ENCODE results near the gene SLC6A13.
"Not testable (repeated sequence)": the region's sequence is repeated elsewhere in the genome, so short reads cannot be mapped to it uniquely, and the experiment has no call there.

Gene SLC6A13

GRCh38 chr12:195951-196350 lies 66.7 kb downstream of the SLC6A13 start:
- no peak for FAIRE-seq

GRCh38 chr12:195156-195555 lies 67.5 kb downstream of the SLC6A13 start:
- no peak for FAIRE-seq

DNA sequence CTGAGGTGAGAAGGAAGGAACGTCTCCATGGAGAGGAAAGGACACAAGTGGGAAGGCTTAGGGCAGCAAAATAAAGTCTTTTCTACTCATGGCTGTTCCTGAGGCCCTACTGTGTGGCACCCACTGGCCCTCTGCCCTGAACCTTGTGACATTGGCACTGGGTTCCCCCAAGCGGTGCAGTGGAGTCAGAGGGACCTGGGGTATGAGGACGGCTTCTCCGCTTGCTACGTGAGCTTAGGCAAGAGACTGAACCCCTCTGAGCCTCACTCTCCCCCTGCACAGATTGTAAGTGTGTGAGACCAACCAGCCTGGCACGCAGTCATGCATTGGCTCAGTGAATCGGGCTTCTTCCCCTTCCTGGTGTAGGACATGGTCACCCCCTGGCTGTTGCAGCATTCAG lies 68.4 kb downstream of the SLC6A13 start:
- no peak for FAIRE-seq

DNA sequence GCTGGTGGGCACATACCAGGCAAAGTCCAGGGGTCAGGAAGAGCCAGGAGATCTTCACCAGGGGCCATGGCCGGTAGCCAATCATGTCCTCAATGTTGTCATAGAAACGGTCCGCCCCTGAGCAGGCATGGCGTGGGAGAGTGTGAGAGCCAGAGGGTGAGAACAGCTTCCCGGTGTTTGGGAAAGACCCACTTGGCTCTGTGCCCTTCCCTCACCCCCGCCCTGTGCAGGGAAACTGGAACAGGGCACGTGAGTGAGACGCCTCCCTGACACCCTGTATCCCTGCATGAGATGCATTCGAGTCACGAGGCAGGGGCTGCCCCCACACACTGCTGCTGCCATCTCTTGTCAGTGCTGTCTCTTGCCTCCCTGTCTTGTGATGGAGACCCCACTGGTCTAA lies 69.4 kb downstream of the SLC6A13 start:
- FAIRE-seq = no peak

- FAIRE-seq = no peak
Measured at GRCh38 chr12:191541-191940, 71.1 kb downstream of the SLC6A13 start.

DNA sequence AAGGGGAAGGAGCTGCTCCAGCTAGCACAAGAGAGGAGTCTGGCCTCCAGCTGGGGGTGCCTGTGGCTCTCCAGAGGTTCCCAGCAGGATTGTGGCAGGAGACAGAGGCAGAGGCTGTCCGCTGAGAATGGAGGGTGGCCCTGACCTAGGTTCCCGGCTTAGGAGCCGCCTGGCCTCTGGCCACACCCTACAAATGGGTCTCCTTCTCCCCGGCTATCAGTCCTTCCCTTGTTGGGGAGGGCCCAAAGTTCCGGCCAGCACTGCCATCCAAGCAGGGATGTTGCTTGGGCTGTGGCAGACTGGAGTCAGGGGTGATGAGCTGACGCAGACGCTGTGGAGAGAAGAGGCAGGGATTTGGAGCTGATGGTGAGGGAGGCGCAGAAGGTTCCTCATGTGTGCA lies 71.8 kb downstream of the SLC6A13 start:
- FAIRE-seq = no peak

DNA sequence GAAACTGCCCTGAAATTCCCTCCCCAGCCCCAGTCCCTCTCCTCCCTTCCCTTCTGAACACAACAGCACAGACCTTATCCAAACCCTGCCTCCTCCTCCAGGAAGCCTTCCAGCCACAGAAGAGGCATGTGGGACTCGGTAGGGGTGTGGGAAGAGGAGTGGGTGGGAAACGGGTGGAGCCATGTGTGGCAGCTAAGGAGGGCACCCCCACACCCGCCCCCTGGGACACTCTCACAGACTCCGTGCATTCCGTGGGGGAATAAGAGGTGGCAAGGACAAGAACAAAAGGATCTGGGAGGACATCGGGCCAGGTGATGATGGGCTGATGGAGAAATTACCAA lies 73.0 kb downstream of the SLC6A13 start:
- no peak for FAIRE-seq

DNA sequence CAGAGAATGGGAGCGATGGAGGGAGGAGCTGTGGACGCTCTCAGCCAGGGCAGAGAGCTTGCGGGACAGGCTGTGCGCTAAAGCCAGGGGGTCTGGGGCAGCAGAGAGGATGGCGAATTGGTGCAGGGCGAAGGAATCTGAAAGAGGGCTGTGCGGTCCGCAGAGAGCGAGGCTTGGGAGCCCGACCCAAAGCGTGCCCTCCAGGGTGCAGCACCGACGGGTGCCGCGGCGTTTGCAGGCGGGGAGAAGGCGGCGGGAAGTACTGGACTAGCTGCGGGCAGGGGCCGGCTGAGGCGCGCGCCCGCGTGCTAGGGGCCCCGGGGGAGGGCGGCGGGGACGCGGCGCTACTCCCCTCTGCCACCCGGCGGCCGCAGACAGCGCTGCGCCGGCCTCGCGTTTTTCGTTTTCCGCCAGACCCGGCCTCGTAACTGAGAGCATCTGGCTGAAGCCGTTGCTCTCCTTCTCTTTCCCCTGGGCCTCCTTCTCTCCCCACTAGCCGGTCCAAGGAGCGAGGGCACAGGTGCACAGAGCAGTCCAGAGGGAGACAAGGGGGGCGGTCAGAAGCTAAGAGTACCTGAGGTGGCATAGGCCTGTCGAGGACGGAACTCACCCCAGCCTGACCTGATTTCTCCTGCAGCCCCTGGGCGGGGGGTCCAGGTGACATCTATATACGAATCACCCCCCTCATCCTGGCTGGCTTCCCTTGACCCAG lies 73.6 kb downstream of the SLC6A13 start:
- FAIRE-seq = no peak

GRCh38 chr12:187986-188909 lies 74.4 kb downstream of the SLC6A13 start:
- FAIRE-seq = not testable (repeated sequence)

GRCh38 chr12:186006-186625 lies 76.5 kb downstream of the SLC6A13 start:
- no peak for FAIRE-seq

DNA sequence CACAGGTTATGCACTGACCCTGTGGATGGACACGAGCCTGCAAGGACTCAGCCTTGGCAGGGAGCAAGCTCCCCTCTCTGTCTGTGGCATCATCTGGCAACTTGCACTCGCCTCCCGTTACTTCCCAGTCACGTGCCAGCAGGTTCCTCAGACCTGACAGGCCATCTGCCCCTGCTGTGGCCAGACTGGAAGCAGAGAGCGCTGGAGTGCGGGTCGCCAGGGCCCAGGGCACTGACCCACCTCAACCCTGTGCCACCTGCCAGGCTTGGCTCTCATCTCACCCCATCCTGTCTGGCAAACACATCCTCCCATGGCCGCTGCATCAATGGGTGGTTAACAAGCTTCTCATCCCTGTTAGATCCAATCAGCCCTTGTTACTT lies 77.1 kb downstream of the SLC6A13 start:
- FAIRE-seq = no peak

GRCh38 chr12:184811-185575 lies 77.6 kb downstream of the SLC6A13 start:
- no peak for FAIRE-seq

- no peak for FAIRE-seq
Measured at GRCh38 chr12:182381-182892, 80.2 kb downstream of the SLC6A13 start.

- no peak for FAIRE-seq
Measured at GRCh38 chr12:181921-182320, 80.7 kb downstream of the SLC6A13 start.

- FAIRE-seq = no peak
Measured at GRCh38 chr12:180445-180844, 82.2 kb downstream of the SLC6A13 start.

- no peak for FAIRE-seq
Measured at GRCh38 chr12:179885-180284, 82.8 kb downstream of the SLC6A13 start.

DNA sequence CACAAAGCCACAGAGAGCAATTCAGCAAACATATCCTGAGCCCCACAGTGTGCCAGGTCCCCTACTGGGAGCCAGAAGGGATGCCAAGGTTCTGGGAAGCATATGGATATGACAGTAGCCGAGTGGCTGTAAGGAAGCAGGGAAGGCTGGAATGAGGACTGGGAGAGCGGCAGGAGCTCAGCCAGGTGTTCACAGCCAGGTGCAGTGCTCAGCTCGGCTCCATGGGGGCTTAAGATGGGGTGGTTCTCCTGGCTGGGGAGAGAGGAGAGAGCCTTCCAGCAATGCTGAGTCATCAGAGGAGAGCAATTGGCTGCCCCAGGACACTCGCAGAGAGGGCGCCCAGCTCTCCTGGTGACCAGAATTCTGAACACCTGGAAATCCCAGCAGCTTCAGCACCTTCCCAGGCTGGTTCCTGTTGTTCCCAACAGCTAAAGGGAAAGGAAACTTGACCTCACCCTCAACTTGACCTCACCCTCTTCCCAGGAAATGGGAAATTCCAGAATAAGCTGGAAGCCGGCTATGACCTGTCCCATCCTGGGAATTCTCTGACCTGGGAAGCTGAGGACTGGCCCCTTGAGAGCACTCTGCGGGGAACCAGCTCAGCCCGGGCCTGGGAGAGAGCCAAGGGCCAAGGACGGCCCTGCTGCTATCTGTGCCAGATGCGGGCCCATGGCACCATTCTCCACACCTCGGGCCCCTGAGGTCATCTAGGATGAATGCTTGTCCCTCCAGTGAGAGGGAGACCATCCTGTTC lies 83.3 kb downstream of the SLC6A13 start:
- no peak for FAIRE-seq

GRCh38 chr12:178829-179109 lies 83.9 kb downstream of the SLC6A13 start:
- FAIRE-seq = no peak

DNA sequence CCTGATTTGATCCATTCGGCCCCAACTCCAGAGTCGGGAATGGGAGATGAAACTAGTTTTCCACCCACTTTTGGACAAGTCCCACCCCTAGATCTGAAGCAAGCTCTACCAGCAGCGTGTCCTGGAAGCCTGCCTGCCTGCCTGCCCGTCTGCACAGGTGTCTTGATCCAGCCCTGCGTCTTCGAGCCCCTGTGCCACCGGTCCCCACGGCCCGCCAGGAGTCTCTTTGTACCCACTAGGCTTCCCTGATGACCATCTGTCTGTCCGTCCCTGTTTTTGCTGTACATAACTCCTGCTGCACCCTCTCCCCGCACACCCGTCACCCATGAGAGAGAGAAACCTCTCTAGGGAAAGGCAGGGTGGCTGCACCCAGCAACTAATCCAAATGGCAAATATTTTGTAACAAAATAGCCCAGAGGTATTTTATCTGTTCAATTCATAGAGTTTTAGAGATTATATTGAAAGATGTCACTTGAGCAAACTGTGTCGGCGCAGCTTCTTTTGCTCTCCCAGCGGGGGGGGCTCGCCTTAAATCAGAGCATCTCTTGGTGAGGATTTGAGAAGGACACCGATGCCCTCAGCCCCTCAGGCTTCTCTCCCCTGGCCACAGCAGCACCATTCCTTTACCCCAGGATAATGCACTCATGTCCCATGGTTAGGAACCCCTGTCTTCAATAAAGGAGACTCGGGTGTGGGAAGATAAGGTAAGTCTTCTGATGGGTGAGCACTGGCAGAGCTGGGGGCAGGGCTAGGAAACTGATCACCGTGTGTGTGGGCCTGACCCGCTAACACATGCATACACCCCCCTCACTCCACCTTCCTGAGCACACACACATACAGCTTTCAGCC lies 84.4 kb downstream of the SLC6A13 start:
- no peak for FAIRE-seq

DNA sequence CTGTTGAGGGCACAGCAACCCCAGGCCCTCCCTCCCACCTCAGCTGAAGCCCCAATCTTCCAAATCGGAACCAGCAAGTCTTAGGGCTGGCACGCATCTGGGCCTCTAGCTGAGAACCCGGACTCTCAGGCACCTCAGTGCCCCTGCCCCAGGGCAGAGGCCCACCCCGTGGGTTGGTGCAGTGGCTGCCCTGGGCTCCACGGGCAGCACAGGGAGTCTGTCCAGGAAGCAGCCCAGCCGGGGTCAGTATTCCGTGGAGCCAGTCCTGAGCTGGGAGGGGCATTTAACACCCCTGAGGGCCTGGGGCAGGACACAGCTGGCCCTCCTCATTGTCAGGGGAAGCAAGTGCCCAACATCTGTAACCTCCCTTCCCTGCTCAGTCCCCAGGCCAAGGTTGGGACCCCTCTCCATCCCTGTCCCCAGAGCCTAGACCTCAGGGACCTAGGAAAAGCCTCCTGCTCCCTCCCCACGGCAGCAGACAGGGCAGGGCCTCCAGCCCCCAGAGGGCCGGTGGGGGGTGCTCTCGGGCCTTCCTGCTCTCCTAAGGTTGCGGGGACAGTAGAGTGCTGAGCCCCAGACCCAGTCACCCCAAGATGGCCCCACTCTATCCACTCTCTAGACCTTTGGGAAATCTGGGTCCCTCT lies 85.2 kb downstream of the SLC6A13 start:
- FAIRE-seq = no peak
